ENCODE results near the gene FAM120A. TPM values are rescaled to one million over a fixed set of nuclear protein-coding genes. Genes with fewer than 3 reads are reported as not detected.
A peak's percentile ranks its signal among the peaks of the same experiment; 100 is the strongest.

The FAM120A gene
- total RNA-seq, 2 donors from 2014 or later, result 38.3 to 46.1 TPM

DNA sequence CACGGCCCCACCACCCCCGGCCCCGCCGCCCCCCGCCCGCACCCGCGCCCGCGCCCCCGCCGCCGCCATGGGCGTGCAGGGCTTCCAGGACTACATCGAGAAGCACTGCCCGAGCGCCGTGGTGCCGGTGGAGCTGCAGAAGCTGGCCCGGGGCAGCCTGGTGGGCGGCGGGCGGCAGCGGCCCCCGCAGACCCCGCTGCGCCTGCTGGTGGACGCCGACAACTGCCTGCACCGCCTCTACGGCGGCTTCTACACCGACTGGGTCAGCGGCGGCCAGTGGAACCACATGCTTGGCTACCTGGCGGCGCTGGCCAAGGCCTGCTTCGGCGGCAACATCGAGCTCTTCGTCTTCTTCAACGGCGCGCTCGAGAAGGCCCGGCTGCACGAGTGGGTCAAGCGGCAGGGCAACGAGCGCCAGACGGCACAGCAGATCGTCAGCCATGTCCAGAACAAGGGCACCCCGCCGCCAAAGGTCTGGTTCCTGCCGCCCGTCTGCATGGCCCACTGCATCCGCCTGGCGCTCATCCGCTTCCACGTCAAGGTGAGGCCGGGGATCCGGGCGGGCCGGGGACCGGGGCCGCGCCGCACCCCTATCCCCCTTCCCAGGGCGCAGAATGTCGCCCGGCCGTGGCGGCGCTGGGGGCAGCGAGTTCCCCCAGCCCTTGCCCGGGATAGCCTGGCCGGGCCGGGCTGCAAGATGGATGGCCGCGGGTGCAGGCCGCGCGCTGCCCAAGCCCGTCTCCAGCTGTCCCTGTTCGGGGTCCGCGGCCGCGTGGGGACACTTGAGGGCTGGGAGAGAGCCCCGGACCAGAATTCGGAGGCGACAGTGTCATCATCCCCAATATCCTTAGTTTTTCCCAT is 594 bp downstream of the FAM120A start:
- Mint-ChIP-seq H3K27ac (peak overlapping the region; percentile 96), H3K36me3 (ENCODE audit: low read depth) (peaks cover 27% of the 10 kb centered on the region), H3K27me3 (ENCODE audit: insufficient read depth) (no peaks in the 10 kb centered on the region), H3K4me1 (peaks cover 6% of the 10 kb centered on the region), H3K9me3 (no peaks in the 10 kb centered on the region), H3K4me3 (peak overlapping the region; percentile 69)
- Histone ChIP-seq H3K9ac (ENCODE audit: extremely low read depth, low read length, poor library complexity, severe bottlenecking) (peak overlapping the region; percentile 69), H3K27me3 (ENCODE audit: control insufficient read depth, insufficient read depth, low read length, poor library complexity, severe bottlenecking) (no peaks in the 10 kb centered on the region), H3K27ac (ENCODE audit: low read depth, low read length) (peak overlapping the region; percentile 84), H3K4me1 (ENCODE audit: control insufficient read depth, insufficient read depth, low read length) (no peaks in the 10 kb centered on the region), H3K9me3 (ENCODE audit: control insufficient read depth, low read length) (no peaks in the 10 kb centered on the region), H3K36me3 (ENCODE audit: control insufficient read depth, insufficient read depth, low read length) (peaks cover 32% of the 10 kb centered on the region), H3K4me3 (ENCODE audit: low read length) (peak overlapping the region; percentile 94)
- DNase-seq, result peak; percentile 84
- TF ChIP-seq, protein P1, sequence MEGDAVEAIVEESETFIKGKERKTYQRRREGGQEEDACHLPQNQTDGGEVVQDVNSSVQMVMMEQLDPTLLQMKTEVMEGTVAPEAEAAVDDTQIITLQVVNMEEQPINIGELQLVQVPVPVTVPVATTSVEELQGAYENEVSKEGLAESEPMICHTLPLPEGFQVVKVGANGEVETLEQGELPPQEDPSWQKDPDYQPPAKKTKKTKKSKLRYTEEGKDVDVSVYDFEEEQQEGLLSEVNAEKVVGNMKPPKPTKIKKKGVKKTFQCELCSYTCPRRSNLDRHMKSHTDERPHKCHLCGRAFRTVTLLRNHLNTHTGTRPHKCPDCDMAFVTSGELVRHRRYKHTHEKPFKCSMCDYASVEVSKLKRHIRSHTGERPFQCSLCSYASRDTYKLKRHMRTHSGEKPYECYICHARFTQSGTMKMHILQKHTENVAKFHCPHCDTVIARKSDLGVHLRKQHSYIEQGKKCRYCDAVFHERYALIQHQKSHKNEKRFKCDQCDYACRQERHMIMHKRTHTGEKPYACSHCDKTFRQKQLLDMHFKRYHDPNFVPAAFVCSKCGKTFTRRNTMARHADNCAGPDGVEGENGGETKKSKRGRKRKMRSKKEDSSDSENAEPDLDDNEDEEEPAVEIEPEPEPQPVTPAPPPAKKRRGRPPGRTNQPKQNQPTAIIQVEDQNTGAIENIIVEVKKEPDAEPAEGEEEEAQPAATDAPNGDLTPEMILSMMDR (conservative IDR thresholded peaks at IDR 0.05), result peak; percentile 56
- WGBS, 2 experiments (ENCODE audit: insufficient coverage in 1 of 2, insufficient read length in 1 of 2), result 0% methylated on average over 13 to 89 of the region's 92 CpGs

DNA sequence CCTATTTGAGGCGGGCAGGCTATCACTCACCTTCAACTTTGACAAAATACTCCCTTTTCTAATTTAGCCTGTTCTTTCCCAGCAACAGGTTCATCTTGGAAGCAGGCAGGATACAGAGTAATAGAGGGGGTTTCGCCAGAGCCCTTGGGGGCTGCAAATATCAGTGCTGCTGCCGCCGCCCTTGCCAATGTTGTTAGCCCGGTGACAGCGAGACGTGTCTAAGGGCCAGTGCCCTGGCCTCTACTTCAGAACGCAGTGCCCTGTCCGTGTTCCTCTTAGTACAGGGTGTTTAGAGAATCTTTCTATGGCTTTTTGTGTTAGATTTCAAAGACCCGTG is 1.2 kb downstream of the FAM120A start:
- no peaks in the 10 kb centered on the region for H3K27me3 Mint-ChIP-seq (ENCODE audit: insufficient read depth)
- Histone ChIP-seq H3K9me3 (ENCODE audit: control insufficient read depth, low read length) (no peaks in the 10 kb centered on the region), H3K36me3 (ENCODE audit: control insufficient read depth, insufficient read depth, low read length) (peaks cover 26% of the 10 kb centered on the region), H3K4me3 (ENCODE audit: low read length) (peak overlapping the region; percentile 94), H3K27me3 (ENCODE audit: control insufficient read depth, insufficient read depth, low read length, poor library complexity, severe bottlenecking) (no peaks in the 10 kb centered on the region), H3K27ac (ENCODE audit: low read depth, low read length) (peak overlapping the region; percentile 84), H3K4me1 (ENCODE audit: control insufficient read depth, insufficient read depth, low read length) (no peaks in the 10 kb centered on the region), H3K9ac (ENCODE audit: extremely low read depth, low read length, poor library complexity, severe bottlenecking) (peak overlapping the region; percentile 69)
- H3K9me3 Mint-ChIP-seq, result no peaks in the 10 kb centered on the region
- H3K4me1 Mint-ChIP-seq, result peaks cover 6% of the 10 kb centered on the region
- no peak for DNase-seq
- peak overlapping the region; percentile 31 for H3K27ac Mint-ChIP-seq
- H3K36me3 Mint-ChIP-seq (ENCODE audit: low read depth), result peaks cover 21% of the 10 kb centered on the region
- WGBS, 2 experiments (ENCODE audit: insufficient coverage in 1 of 2, insufficient read length in 1 of 2), result 0 to 2% methylated on average over 1 to 10 of the region's 10 CpGs
- TF ChIP-seq, protein P1 (conservative IDR thresholded peaks at IDR 0.05), result no peak
- peak overlapping the region; percentile 69 for H3K4me3 Mint-ChIP-seq

DNA sequence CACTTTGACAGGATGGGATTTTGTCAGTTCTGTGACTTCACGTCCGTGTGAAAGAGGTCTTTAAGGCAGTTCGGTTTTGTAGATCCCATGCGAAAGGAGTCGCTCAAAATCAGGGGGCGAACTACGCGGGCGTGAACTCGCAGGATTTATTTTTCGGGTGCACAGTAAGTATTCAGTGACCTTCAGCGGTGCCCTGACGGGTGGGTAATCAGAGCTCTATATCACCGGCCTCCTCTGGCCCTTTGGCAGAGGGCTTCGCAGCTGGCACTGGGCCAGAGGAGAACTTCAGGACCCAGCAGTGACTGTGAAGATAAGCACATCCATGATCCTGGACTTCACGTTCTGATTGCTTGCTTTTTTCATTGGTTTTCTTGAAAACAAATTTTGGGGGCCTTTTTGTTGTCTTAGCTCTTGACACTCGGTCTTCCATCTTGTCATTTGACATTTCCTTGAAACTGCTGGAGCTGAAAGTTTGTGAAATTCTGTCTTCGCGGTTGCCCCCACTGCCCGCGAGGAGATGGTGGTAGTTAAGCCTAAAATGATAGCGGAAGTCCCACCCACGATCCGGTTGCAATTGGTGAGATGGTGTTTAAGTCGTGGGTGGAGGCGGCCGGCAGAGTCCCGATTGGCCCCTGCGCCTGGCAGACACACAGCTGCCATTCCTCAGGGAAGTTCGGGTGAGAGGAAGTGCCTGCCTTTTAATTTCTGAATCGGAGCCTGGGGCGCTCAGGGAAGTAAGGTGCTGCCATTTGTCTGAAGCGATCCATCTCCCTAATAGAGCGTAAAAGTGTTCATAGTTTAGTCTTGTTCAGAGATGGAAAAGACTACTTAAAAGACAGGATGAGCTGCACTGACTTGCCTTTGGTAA is 1.8 kb downstream of the FAM120A start, which contains the start of gene FAM120AOS:
Gene FAM120AOS (minus strand): TSS at position 535 of the 868 bp plus-strand sequence. CDS start 872 bp downstream, outside the sequence.
- peak within 1 kb of the TSS; percentile 31 for H3K27ac Mint-ChIP-seq
- H3K36me3 Mint-ChIP-seq (ENCODE audit: low read depth), result peaks cover 15% of the 10 kb centered on the region
- H3K9me3 Mint-ChIP-seq, result no peaks in the 10 kb centered on the region
- Histone ChIP-seq H3K36me3 (ENCODE audit: control insufficient read depth, insufficient read depth, low read length) (peaks cover 20% of the 10 kb centered on the region), H3K9me3 (ENCODE audit: control insufficient read depth, low read length) (no peaks in the 10 kb centered on the region), H3K4me1 (ENCODE audit: control insufficient read depth, insufficient read depth, low read length) (no peaks in the 10 kb centered on the region), H3K4me3 (ENCODE audit: low read length) (peak within 1 kb of the TSS; percentile 94), H3K27me3 (ENCODE audit: control insufficient read depth, insufficient read depth, low read length, poor library complexity, severe bottlenecking) (no peaks in the 10 kb centered on the region), H3K9ac (ENCODE audit: extremely low read depth, low read length, poor library complexity, severe bottlenecking) (peak within 1 kb of the TSS; percentile 69), H3K27ac (ENCODE audit: low read depth, low read length) (peak within 1 kb of the TSS; percentile 84)
- H3K4me1 Mint-ChIP-seq, result peaks cover 6% of the 10 kb centered on the region
- 0 to 2% methylated on average over 17 to 34 of the region's 34 CpGs for WGBS, 2 experiments (ENCODE audit: insufficient coverage in 1 of 2, insufficient read length in 1 of 2)
- H3K4me3 Mint-ChIP-seq, result peak within 1 kb of the TSS; percentile 69
- no peaks in the 10 kb centered on the region for H3K27me3 Mint-ChIP-seq (ENCODE audit: insufficient read depth)
- peak; percentile 96 for DNase-seq
- TF ChIP-seq, protein P1 (conservative IDR thresholded peaks at IDR 0.05), result no peak

Measured in endodermal cell (in vitro differentiated cells).